K562 (cell line): ENCODE results near the gene CTSO.

Experiments used
- ASH1L ChIP-seq: fragments of 450-650 bp; IDR thresholded peaks from 2 replicates; pipeline ENCODE4 v1.6.1; 2018; ENCODE audit warnings: borderline replicate concordance, mild to moderate bottlenecking, low read depth; ENCODE audit not compliant: partially characterized antibody
- CTCF ChIP-seq, 3 experiments: IDR thresholded peaks in 2 of 3; conservative IDR thresholded peaks in 1 of 3; 2 replicates each; pipeline ENCODE4 v1.5.1; 2011 to 2012; ENCODE audit warnings: low read length in 3 of 3, mild to moderate bottlenecking in 3 of 3, control low read depth in 2 of 3, improper control_type of control experiment in 1 of 3, inconsistent platforms in 1 of 3, low read depth in 1 of 3, mixed read lengths in 1 of 3, moderate library complexity in 1 of 3; ENCODE audit not compliant: insufficient read depth in 2 of 3
- E4F1 ChIP-seq: fragments of 250-450 bp; sonication (Bioruptor Pico); IDR thresholded peaks from 2 replicates; pipeline ENCODE4 v1.5.0; 2021; ENCODE audit warnings: mild to moderate bottlenecking, borderline replicate concordance
- ELF1 ChIP-seq: fragments of 200-800 bp; sonication (Bioruptor generic); IDR thresholded peaks from 2 replicates; pipeline ENCODE4 v1.6.1; 2016; ENCODE audit warnings: missing genetic modification characterization, missing compliant biosample characterization
- FOXK1 ChIP-seq: sonication (generic); formaldehyde crosslinking; IDR thresholded peaks from 2 replicates; pipeline ENCODE4 v1.8.0; 2022; ENCODE audit warnings: missing genetic modification reagents, mild to moderate bottlenecking, borderline replicate concordance
- FOXM1 ChIP-seq, 2 experiments: fragments of 450-650 bp in 1 of 2; sonication (generic) in 1 of 2; formaldehyde crosslinking in 1 of 2; IDR thresholded peaks; 2 replicates each; pipeline versions ENCODE4 v1.6.1 to v1.9.0; 2017 to 2022; ENCODE audit warnings: low read depth in 2 of 2, mild to moderate bottlenecking in 2 of 2, missing genetic modification reagents in 1 of 2, moderate library complexity in 1 of 2
- MEF2A ChIP-seq: IDR thresholded peaks from 2 replicates; pipeline ENCODE4 v1.6.1; 2011; ENCODE audit warnings: low read depth, mild to moderate bottlenecking, low read length, moderate library complexity; ENCODE audit not compliant: control insufficient read depth
- POLR2A ChIP-seq: fragments of 450-650 bp; conservative IDR thresholded peaks from 2 replicates; pipeline ENCODE4 v1.6.1; 2016
- RBM25 ChIP-seq: fragments of 200-400 bp; formaldehyde crosslinking; IDR thresholded peaks from 2 replicates; pipeline ENCODE4 v1.6.1; 2018; ENCODE audit warnings: low read length, low read depth, moderate library complexity; ENCODE audit not compliant: severe bottlenecking
- RBM34 ChIP-seq: fragments of 200-400 bp; formaldehyde crosslinking; IDR thresholded peaks from 2 replicates; pipeline ENCODE4 v1.6.1; 2018; ENCODE audit warnings: low read length, borderline replicate concordance; ENCODE audit not compliant: insufficient read depth
- RHOXF2B ChIP-seq: fragments of 250-450 bp; sonication (Bioruptor Pico); conservative IDR thresholded peaks from 2 replicates; pipeline ENCODE4 v1.5.1; 2021
- ZFP30 ChIP-seq: fragments of 250-450 bp; sonication (Bioruptor Pico); IDR thresholded peaks from 2 replicates; pipeline ENCODE4 v1.8.0; 2022; ENCODE audit warnings: moderate library complexity, mild to moderate bottlenecking, inconsistent platforms, borderline replicate concordance
- TF ChIP-seq, protein P1 (sequence below), 2 experiments: fragments of 450-650 bp in 1 of 2; IDR thresholded peaks; 2 replicates each; pipeline ENCODE4 v1.6.1; 2011 to 2017; ENCODE audit warnings: low read depth in 2 of 2, antibody characterized with exemption in 1 of 2, borderline replicate concordance in 1 of 2, low read length in 1 of 2, mild to moderate bottlenecking in 1 of 2, mixed read lengths in 1 of 2; ENCODE audit not compliant: control insufficient read depth in 1 of 2

DNA sequence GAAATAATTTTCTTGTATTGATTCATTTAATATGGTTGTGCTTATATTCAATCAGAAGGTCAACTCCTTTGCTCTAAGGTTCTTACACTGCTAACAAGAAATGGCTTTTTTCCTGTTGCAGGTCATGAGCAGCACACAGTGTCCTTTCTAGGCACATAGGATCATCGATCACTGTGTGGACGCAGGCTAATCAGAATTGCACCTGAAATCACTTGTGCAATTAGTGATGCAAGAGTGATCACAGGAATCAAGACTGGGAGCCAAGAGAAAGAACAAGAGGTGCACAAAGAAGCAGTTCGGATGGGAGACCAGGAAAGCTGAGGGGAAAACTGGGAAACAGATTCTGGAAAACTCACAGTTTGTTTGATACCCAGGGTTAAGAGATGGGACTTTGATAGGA lies 29.0 kb downstream of the CTSO start:
- TF ChIP-seq RHOXF2B: no peak
- TF ChIP-seq RBM25: no peak
- TF ChIP-seq POLR2A: no peak
- TF ChIP-seq MEF2A: no peak
- TF ChIP-seq ZFP30 (CRISPR knock-in tag): no peak
- no peak for TF ChIP-seq FOXM1 (IDR thresholded peaks at IDR 0.05; ENCODE audit: low read depth)
- TF ChIP-seq FOXM1 (CRISPR knock-in tag; IDR thresholded peaks at IDR 0.05; ENCODE audit: low read depth): no peak
- TF ChIP-seq FOXK1 (CRISPR knock-in tag): no peak
- TF ChIP-seq ELF1: no peak
- TF ChIP-seq, protein P1, sequence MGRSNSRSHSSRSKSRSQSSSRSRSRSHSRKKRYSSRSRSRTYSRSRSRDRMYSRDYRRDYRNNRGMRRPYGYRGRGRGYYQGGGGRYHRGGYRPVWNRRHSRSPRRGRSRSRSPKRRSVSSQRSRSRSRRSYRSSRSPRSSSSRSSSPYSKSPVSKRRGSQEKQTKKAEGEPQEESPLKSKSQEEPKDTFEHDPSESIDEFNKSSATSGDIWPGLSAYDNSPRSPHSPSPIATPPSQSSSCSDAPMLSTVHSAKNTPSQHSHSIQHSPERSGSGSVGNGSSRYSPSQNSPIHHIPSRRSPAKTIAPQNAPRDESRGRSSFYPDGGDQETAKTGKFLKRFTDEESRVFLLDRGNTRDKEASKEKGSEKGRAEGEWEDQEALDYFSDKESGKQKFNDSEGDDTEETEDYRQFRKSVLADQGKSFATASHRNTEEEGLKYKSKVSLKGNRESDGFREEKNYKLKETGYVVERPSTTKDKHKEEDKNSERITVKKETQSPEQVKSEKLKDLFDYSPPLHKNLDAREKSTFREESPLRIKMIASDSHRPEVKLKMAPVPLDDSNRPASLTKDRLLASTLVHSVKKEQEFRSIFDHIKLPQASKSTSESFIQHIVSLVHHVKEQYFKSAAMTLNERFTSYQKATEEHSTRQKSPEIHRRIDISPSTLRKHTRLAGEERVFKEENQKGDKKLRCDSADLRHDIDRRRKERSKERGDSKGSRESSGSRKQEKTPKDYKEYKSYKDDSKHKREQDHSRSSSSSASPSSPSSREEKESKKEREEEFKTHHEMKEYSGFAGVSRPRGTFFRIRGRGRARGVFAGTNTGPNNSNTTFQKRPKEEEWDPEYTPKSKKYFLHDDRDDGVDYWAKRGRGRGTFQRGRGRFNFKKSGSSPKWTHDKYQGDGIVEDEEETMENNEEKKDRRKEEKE (IDR thresholded peaks at IDR 0.05; ENCODE audit: borderline replicate concordance in 1 of 2, control insufficient read depth in 1 of 2, low read depth in 2 of 2, low read length in 1 of 2): no peak
- TF ChIP-seq RBM34: no peak
- TF ChIP-seq ASH1L: no peak
- no peak for TF ChIP-seq CTCF (IDR thresholded peaks at IDR 0.05 in 2 of 3, conservative IDR thresholded peaks at IDR 0.05 in 1 of 3; ENCODE audit: insufficient read depth in 2 of 3, low read depth in 1 of 3, low read length in 3 of 3)
- TF ChIP-seq E4F1 (CRISPR knock-in tag): no peak
